A549 (cell line): ENCODE results near the gene ZNF557.
"Not testable (repeated sequence)": the region's sequence is repeated elsewhere in the genome, so short reads cannot be mapped to it uniquely, and the experiment has no call there.

Experiments
- BHLHE40 ChIP-seq: IDR thresholded peaks from 2 replicates; pipeline ENCODE4 v1.6.1; 2012; ENCODE audit warnings: low read depth, low read length, inconsistent platforms
- CEBPB ChIP-seq, 2 experiments: fragments of >200 bp in 1 of 2; sonication (Bioruptor Twin) in 1 of 2; formaldehyde crosslinking in 1 of 2; IDR thresholded peaks; 2 replicates each; pipeline ENCODE4 v1.6.1; 2012 to 2016
- HEYL ChIP-seq: fragments of 250-450 bp; sonication (Bioruptor Pico); IDR thresholded peaks from 2 replicates; pipeline ENCODE4 v1.8.0; 2021; ENCODE audit warnings: mild to moderate bottlenecking, moderate library complexity
- POLR2A ChIP-seq: IDR thresholded peaks from 2 replicates; pipeline ENCODE4 v1.6.1; 2012; ENCODE audit warnings: mild to moderate bottlenecking, low read length
- SMC3 ChIP-seq: fragments of >200 bp; sonication (Bioruptor Twin); formaldehyde crosslinking; IDR thresholded peaks from 3 replicates; pipeline ENCODE4 v1.6.1; 2018; ENCODE audit warnings: inconsistent platforms
- SREBF2 ChIP-seq: fragments of 450-650 bp; IDR thresholded peaks from 2 replicates; pipeline ENCODE4 v1.6.1; 2014; ENCODE audit warnings: mild to moderate bottlenecking, moderate library complexity
- TF ChIP-seq, protein P1 (sequence below): fragments of >200 bp; sonication (Bioruptor Twin); formaldehyde crosslinking; IDR thresholded peaks from 3 replicates; pipeline ENCODE4 v1.5.1; 2016

DNA sequence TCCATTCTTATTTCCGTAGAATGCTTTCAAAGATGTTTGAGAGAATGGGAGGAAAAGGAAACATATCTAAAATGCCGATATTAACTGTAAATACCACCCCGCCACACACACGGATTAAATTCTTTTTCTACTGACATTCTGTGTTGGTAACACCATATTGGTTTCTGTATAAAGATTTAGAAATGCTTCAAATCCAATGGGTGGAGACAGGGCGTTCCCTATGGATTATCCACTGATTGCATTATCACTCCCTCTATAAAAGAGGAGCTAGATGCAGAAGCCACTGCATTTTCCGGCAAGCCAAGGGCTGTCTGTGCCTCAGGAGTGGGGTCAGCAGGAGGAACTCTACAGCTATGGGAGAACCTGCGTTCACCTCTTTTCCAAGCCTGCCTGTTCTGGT, 20.5 kb upstream of the ZNF557 start, which contains the start of gene MBD3L2:
- TF ChIP-seq POLR2A; HEYL (CRISPR knock-in tag); BHLHE40; SMC3; SREBF2; CEBPB (IDR thresholded peaks at IDR 0.05): not testable (repeated sequence)
- TF ChIP-seq, protein P1, sequence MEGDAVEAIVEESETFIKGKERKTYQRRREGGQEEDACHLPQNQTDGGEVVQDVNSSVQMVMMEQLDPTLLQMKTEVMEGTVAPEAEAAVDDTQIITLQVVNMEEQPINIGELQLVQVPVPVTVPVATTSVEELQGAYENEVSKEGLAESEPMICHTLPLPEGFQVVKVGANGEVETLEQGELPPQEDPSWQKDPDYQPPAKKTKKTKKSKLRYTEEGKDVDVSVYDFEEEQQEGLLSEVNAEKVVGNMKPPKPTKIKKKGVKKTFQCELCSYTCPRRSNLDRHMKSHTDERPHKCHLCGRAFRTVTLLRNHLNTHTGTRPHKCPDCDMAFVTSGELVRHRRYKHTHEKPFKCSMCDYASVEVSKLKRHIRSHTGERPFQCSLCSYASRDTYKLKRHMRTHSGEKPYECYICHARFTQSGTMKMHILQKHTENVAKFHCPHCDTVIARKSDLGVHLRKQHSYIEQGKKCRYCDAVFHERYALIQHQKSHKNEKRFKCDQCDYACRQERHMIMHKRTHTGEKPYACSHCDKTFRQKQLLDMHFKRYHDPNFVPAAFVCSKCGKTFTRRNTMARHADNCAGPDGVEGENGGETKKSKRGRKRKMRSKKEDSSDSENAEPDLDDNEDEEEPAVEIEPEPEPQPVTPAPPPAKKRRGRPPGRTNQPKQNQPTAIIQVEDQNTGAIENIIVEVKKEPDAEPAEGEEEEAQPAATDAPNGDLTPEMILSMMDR = not testable (repeated sequence)
